Activated CD4-positive, alpha-beta memory T cell treated with anti-CD3 and anti-CD28 coated beads, Interleukin-2, amount 10 ng/mL, durations not matched to agents 7 days and 5 days (primary cell): ENCODE data around the gene PHLDB2. TPM values are rescaled to one million over a fixed set of nuclear protein-coding genes. Genes with fewer than 3 reads are reported as not detected.

ENCODE experiments used
- CTCF ChIA-PET: fragments of 350-600 bp; sonication (Branson Sonifier 250); formaldehyde crosslinking; loops from one replicate; lab custom pipeline; 2021; ENCODE audit warnings: antibody characterized with exemption, inconsistent platforms; lab: Charles Lee
- POLR2A ChIA-PET: fragments of 350-600 bp; sonication (Branson Sonifier 250); formaldehyde crosslinking; loops from one replicate; lab custom pipeline; 2021; ENCODE audit warnings: antibody characterized with exemption; lab: Charles Lee
- DNase-seq: peaks from one replicate; pipeline ENCODE4 v3.0.0-alpha.2; 2020
- H3K27ac Mint-ChIP-seq: one replicate; pipeline ENCODE4 v1.8.0; 2021; ENCODE audit warnings: mild to moderate bottlenecking, mixed read lengths
- H3K27me3 Mint-ChIP-seq: one replicate; pipeline ENCODE4 v1.8.0; 2021; ENCODE audit warnings: mixed read lengths
- H3K36me3 Mint-ChIP-seq: one replicate; pipeline ENCODE4 v1.8.0; 2021; ENCODE audit warnings: low read depth, mixed read lengths
- H3K4me1 Mint-ChIP-seq: one replicate; pipeline ENCODE4 v1.8.0; 2021; ENCODE audit warnings: mixed read lengths
- H3K4me3 Mint-ChIP-seq: one replicate; pipeline ENCODE4 v1.8.0; 2021; ENCODE audit warnings: mild to moderate bottlenecking, mixed read lengths
- H3K9me3 Mint-ChIP-seq: one replicate; pipeline ENCODE4 v1.8.0; 2021; ENCODE audit warnings: mixed read lengths
- total RNA-seq, 2 experiments: library from RNA; stranded (reverse); gene quantifications; one replicate each; pipeline ENCODE4 v1.2.3, GENCODE V29; 2021

The PHLDB2 gene
- total RNA-seq, 2 experiments from 2014 or later: 4.6 to 6.3 TPM

GRCh38 chr3:111963424-111963823, 104.4 kb downstream of the PHLDB2 start:
- Mint-ChIP-seq H3K27me3 (no peaks in the 10 kb centered on the region), H3K4me3 (no peak overlapping the region), H3K36me3 (no peaks in the 10 kb centered on the region), H3K9me3 (no peaks in the 10 kb centered on the region), H3K27ac (no peak overlapping the region), H3K4me1 (peaks cover 12% of the 10 kb centered on the region)
- ChIA-PET CTCF (interaction anchor here (1.1 to 10.8 kb wide), 4 partner anchors 16 to 294 kb away, joined by 4 to 200 read pairs (median 7); partner anchors contain the start of gene ABHD10), POLR2A (interaction anchor here (1.2 kb wide), 1 partner anchor 249 kb away, joined by 3 read pairs; no protein-coding TSS in a partner anchor)
- no peak for DNase-seq

GRCh38 chr3:111965484-111965883, 106.4 kb downstream of the PHLDB2 start:
- Mint-ChIP-seq H3K4me3 (no peak overlapping the region), H3K27ac (no peak overlapping the region), H3K36me3 (no peaks in the 10 kb centered on the region), H3K4me1 (peaks cover 12% of the 10 kb centered on the region), H3K27me3 (no peaks in the 10 kb centered on the region), H3K9me3 (no peaks in the 10 kb centered on the region)
- ChIA-PET CTCF (interaction anchor here (1.2 to 10.8 kb wide), 5 partner anchors 10 to 297 kb away, joined by 3 to 200 read pairs (median 43); partner anchors contain the start of gene ABHD10), POLR2A (interaction anchor here (1.7 kb wide), 1 partner anchor 14 kb away, joined by 6 read pairs; the partner anchor contains the start of gene ABHD10)
- no peak for DNase-seq

- ChIA-PET CTCF (interaction anchor here (0.6 to 10.8 kb wide), 25 partner anchors 10 to 887 kb away, joined by 3 to 200 read pairs (median 4); partner anchors contain the start of genes ABHD10 and PHLDB2), POLR2A (interaction anchor here (3.1 to 3.8 kb wide), 2 partner anchors 12 to 251 kb away, joined by 17 to 21 read pairs; partner anchors contain the start of gene ABHD10)
- H3K27me3 Mint-ChIP-seq: no peaks in the 10 kb centered on the region
- DNase-seq: no peak
- H3K4me1 Mint-ChIP-seq: peaks cover 12% of the 10 kb centered on the region
- H3K4me3 Mint-ChIP-seq: no peak overlapping the region
- H3K9me3 Mint-ChIP-seq: no peaks in the 10 kb centered on the region
- no peaks in the 10 kb centered on the region for H3K36me3 Mint-ChIP-seq
- no peak overlapping the region for H3K27ac Mint-ChIP-seq
Measured at GRCh38 chr3:111967068-111967467, 108.0 kb downstream of the PHLDB2 start.

- H3K27me3 Mint-ChIP-seq: no peaks in the 10 kb centered on the region
- ChIA-PET POLR2A (interaction anchor here (3.1 to 3.8 kb wide), 2 partner anchors 12 to 251 kb away, joined by 17 to 21 read pairs; partner anchors contain the start of gene ABHD10), CTCF (interaction anchor here (0.6 to 10.8 kb wide), 40 partner anchors 9 to 887 kb away, joined by 3 to 200 read pairs (median 4); partner anchors contain the start of genes ABHD10 and PHLDB2)
- H3K9me3 Mint-ChIP-seq: no peaks in the 10 kb centered on the region
- peaks cover 12% of the 10 kb centered on the region for H3K4me1 Mint-ChIP-seq
- no peaks in the 10 kb centered on the region for H3K36me3 Mint-ChIP-seq
- no peak overlapping the region for H3K27ac Mint-ChIP-seq
- DNase-seq: peak; percentile 82
- H3K4me3 Mint-ChIP-seq: no peak overlapping the region
Measured at GRCh38 chr3:111967651-111968274, 108.7 kb downstream of the PHLDB2 start.

- H3K27ac Mint-ChIP-seq: no peak overlapping the region
- no peaks in the 10 kb centered on the region for H3K27me3 Mint-ChIP-seq
Measured at GRCh38 chr3:111968319-111969054, 109.4 kb downstream of the PHLDB2 start.

GRCh38 chr3:111970376-111970775, 111.3 kb downstream of the PHLDB2 start:
- H3K27me3 Mint-ChIP-seq: no peaks in the 10 kb centered on the region
- no peaks in the 10 kb centered on the region for H3K36me3 Mint-ChIP-seq
- peaks cover 5% of the 10 kb centered on the region for H3K4me1 Mint-ChIP-seq
- H3K4me3 Mint-ChIP-seq: no peak overlapping the region
- CTCF ChIA-PET: interaction anchor here (1.2 to 10.8 kb wide), 7 partner anchors 9 to 301 kb away, joined by 3 to 200 read pairs (median 4); partner anchors contain the start of gene ABHD10
- POLR2A ChIA-PET: interaction anchor here (1.0 kb wide), 1 partner anchor 9 kb away, joined by 3 read pairs; the partner anchor contains the start of gene ABHD10
- H3K27ac Mint-ChIP-seq: no peak overlapping the region
- no peak for DNase-seq
- no peaks in the 10 kb centered on the region for H3K9me3 Mint-ChIP-seq

More at GRCh38 chr3:111968319-111969054, 109.4 kb downstream of the PHLDB2 start:
- no peak for DNase-seq
- ChIA-PET POLR2A (interaction anchor here (3.1 to 3.8 kb wide), 2 partner anchors 11 to 252 kb away, joined by 17 to 21 read pairs; partner anchors contain the start of gene ABHD10), CTCF (interaction anchor here (0.6 to 10.8 kb wide), 32 partner anchors 8 to 390 kb away, joined by 3 to 200 read pairs (median 4); partner anchors contain the start of genes ABHD10 and PHLDB2)
- H3K4me3 Mint-ChIP-seq: no peak overlapping the region
- H3K36me3 Mint-ChIP-seq: no peaks in the 10 kb centered on the region
- H3K4me1 Mint-ChIP-seq: peaks cover 9% of the 10 kb centered on the region
- no peaks in the 10 kb centered on the region for H3K9me3 Mint-ChIP-seq

- CTCF ChIA-PET: interaction anchor here (10.8 kb wide), 1 partner anchor 254 kb away, joined by 200 read pairs; no protein-coding TSS in a partner anchor
- H3K4me1 Mint-ChIP-seq: peaks cover 5% of the 10 kb centered on the region
- no peaks in the 10 kb centered on the region for H3K9me3 Mint-ChIP-seq
- no peaks in the 10 kb centered on the region for H3K27me3 Mint-ChIP-seq
- no peak overlapping the region for H3K4me3 Mint-ChIP-seq
- POLR2A ChIA-PET: no interaction called here
- no peak for DNase-seq
- H3K27ac Mint-ChIP-seq: no peak overlapping the region
- no peaks in the 10 kb centered on the region for H3K36me3 Mint-ChIP-seq
Measured at GRCh38 chr3:111971533-111972130, 112.6 kb downstream of the PHLDB2 start.

- DNase-seq: no peak
- Mint-ChIP-seq H3K27ac (no peak overlapping the region), H3K4me3 (no peak overlapping the region), H3K4me1 (peaks cover 1% of the 10 kb centered on the region), H3K27me3 (no peaks in the 10 kb centered on the region), H3K9me3 (no peaks in the 10 kb centered on the region), H3K36me3 (no peaks in the 10 kb centered on the region)
- ChIA-PET POLR2A (no interaction called here), CTCF (interaction anchor here (2.0 kb wide), 1 partner anchor 40 kb away, joined by 6 read pairs; no protein-coding TSS in a partner anchor)
Measured at GRCh38 chr3:111972891-111973290, 113.8 kb downstream of the PHLDB2 start.

- Mint-ChIP-seq H3K4me3 (no peak overlapping the region), H3K27ac (no peak overlapping the region), H3K27me3 (no peaks in the 10 kb centered on the region), H3K9me3 (no peaks in the 10 kb centered on the region), H3K36me3 (peaks cover 3% of the 10 kb centered on the region), H3K4me1 (peaks cover 12% of the 10 kb centered on the region)
- CTCF ChIA-PET: interaction anchor here (0.8 to 1.3 kb wide), 4 partner anchors 9 to 259 kb away, joined by 3 to 5 read pairs (median 4); no protein-coding TSS in a partner anchor
- DNase-seq: no peak
- POLR2A ChIA-PET: interaction anchor here (1.1 kb wide), 1 partner anchor 303 kb away, joined by 4 read pairs; no protein-coding TSS in a partner anchor
Measured at GRCh38 chr3:111975131-111975530, 116.1 kb downstream of the PHLDB2 start.

GRCh38 chr3:111976254-111976653, 117.2 kb downstream of the PHLDB2 start:
- Mint-ChIP-seq H3K27me3 (no peaks in the 10 kb centered on the region), H3K4me1 (peaks cover 22% of the 10 kb centered on the region), H3K36me3 (peaks cover 6% of the 10 kb centered on the region), H3K27ac (no peak overlapping the region), H3K9me3 (no peaks in the 10 kb centered on the region), H3K4me3 (no peak overlapping the region)
- POLR2A ChIA-PET: no interaction called here
- CTCF ChIA-PET: interaction anchor here (1.4 kb wide), 1 partner anchor 8 kb away, joined by 4 read pairs; no protein-coding TSS in a partner anchor
- DNase-seq: no peak

GRCh38 chr3:111978583-111979433, 119.7 kb downstream of the PHLDB2 start, which contains the start of gene ABHD10:
TSS of gene ABHD10 (plus strand) at chr3:111979026. CDS start at chr3:111979062, 36 bp downstream.
- H3K36me3 Mint-ChIP-seq: peaks cover 25% of the 10 kb centered on the region
- ChIA-PET CTCF (interaction anchor here (1.0 to 3.6 kb wide), 18 partner anchors 10 to 401 kb away, joined by 3 to 50 read pairs (median 5); no protein-coding TSS in a partner anchor), POLR2A (interaction anchor here (0.6 to 2.4 kb wide), 42 partner anchors 8 to 1555 kb away, joined by 3 to 28 read pairs (median 3); partner anchors contain the start of genes CD200 and CD96)
- no peaks in the 10 kb centered on the region for H3K27me3 Mint-ChIP-seq
- peak within 1 kb of the TSS; percentile 75 for H3K4me3 Mint-ChIP-seq
- no peaks in the 10 kb centered on the region for H3K9me3 Mint-ChIP-seq
- H3K27ac Mint-ChIP-seq: peak within 1 kb of the TSS; percentile 92
- peaks cover 42% of the 10 kb centered on the region for H3K4me1 Mint-ChIP-seq
- DNase-seq: peak; percentile 97
